ENCODE data around the gene RNF212.

RNF212 gene

GRCh38 chr4:1113311-1114009 lies at the start of gene RNF212:
Gene RNF212 (minus strand): TSS chr4:1113564. CDS start chr4:1113464, 100 bp downstream.
- H3K27me3 ChIP-seq: peaks cover 0 to 48% of the 10 kb centered on the region in 2 donors
- intact Hi-C loops (cut with DNase I; ENCODE audit: low total_unique reads): no loop called here
- H3K27ac ChIP-seq: no peak within 1 kb of the TSS
- H3K36me3 ChIP-seq: no peaks in the 10 kb centered on the region
- no peak for TF ChIP-seq CTCF (IDR thresholded peaks at IDR 0.05)
- peak within 1 kb of the TSS; percentile 29 to 33 for H3K4me3 ChIP-seq
- H3K9me3 ChIP-seq: no peaks in the 10 kb centered on the region
- no peak for DNase-seq
- H3K4me1 ChIP-seq: peaks cover 0 to 8% (median 0%) of the 10 kb centered on the region in 4 donors

- DNase-seq: no peak
- no peak overlapping the region for H3K4me3 ChIP-seq
- peaks cover 0 to 8% (median 0%) of the 10 kb centered on the region in 3 donors for H3K9me3 ChIP-seq
- peaks cover 0 to 4% (median 2%) of the 10 kb centered on the region in 4 donors for H3K4me1 ChIP-seq
- intact Hi-C loops (cut with DNase I; ENCODE audit: low total_unique reads): loop anchor here (10.0 kb wide), 1 partner anchor 184 kb away; the partner anchor contains the start of gene UVSSA
- no peak for TF ChIP-seq CTCF (IDR thresholded peaks at IDR 0.05)
- no peaks in the 10 kb centered on the region for H3K36me3 ChIP-seq
- no peak overlapping the region for H3K27ac ChIP-seq
- H3K27me3 ChIP-seq: no peaks in the 10 kb centered on the region
These were observed 47.0 kb upstream of the RNF212 start for GRCh38 chr4:1160351-1160750.

GRCh38 chr4:1156069-1156468 lies 42.7 kb upstream of the RNF212 start:
- intact Hi-C loops (cut with DNase I; ENCODE audit: low total_unique reads): no loop called here
- Histone ChIP-seq H3K36me3 (no peaks in the 10 kb centered on the region), H3K4me1 (peaks cover 0 to 22% (median 15%) of the 10 kb centered on the region in 4 donors), H3K9me3 (peaks cover 0 to 8% (median 0%) of the 10 kb centered on the region in 3 donors), H3K27ac (peak overlapping the region; percentile 78 to 89), H3K4me3 (no peak overlapping the region), H3K27me3 (no peaks in the 10 kb centered on the region)
- TF ChIP-seq CTCF (IDR thresholded peaks at IDR 0.05): no peak
- DNase-seq: no peak

- intact Hi-C loops (cut with DNase I; ENCODE audit: low total_unique reads): no loop called here
- TF ChIP-seq CTCF (IDR thresholded peaks at IDR 0.05): no peak
- H3K27ac ChIP-seq: peak overlapping the region; percentile 78 to 89
These were observed 42.0 kb upstream of the RNF212 start for GRCh38 chr4:1155314-1155713.

GRCh38 chr4:1154523-1155182 lies 41.3 kb upstream of the RNF212 start:
- Histone ChIP-seq H3K27ac (peak overlapping the region; percentile 78 to 89), H3K36me3 (no peaks in the 10 kb centered on the region), H3K27me3 (no peaks in the 10 kb centered on the region), H3K4me3 (peak overlapping the region; percentile 41), H3K4me1 (peaks cover 0 to 22% (median 15%) of the 10 kb centered on the region in 4 donors), H3K9me3 (peaks cover 0 to 8% (median 0%) of the 10 kb centered on the region in 3 donors)
- peak; percentile 82 to 95 for DNase-seq
- no peak for TF ChIP-seq CTCF (IDR thresholded peaks at IDR 0.05)
- intact Hi-C loops (cut with DNase I; ENCODE audit: low total_unique reads): no loop called here

More at GRCh38 chr4:1155314-1155713, 42.0 kb upstream of the RNF212 start:
- no peak for DNase-seq
- H3K9me3 ChIP-seq: peaks cover 0 to 8% (median 0%) of the 10 kb centered on the region in 3 donors
- H3K4me1 ChIP-seq: peaks cover 0 to 22% (median 15%) of the 10 kb centered on the region in 4 donors
- no peaks in the 10 kb centered on the region for H3K36me3 ChIP-seq
- H3K4me3 ChIP-seq: peak overlapping the region; percentile 41
- H3K27me3 ChIP-seq: no peaks in the 10 kb centered on the region
